COR-L47 (cell line): ENCODE data around the gene RABL6.
A peak's percentile ranks its signal among the peaks of the same experiment; 100 is the strongest.
"Not testable (repeated sequence)": the region's sequence is repeated elsewhere in the genome, so short reads cannot be mapped to it uniquely, and the experiment has no call there.

ENCODE experiments used
- DNase-seq: peaks from one replicate; lab custom pipeline; 2025; lab: John Stamatoyannopoulos, UW

Gene RABL6

DNA sequence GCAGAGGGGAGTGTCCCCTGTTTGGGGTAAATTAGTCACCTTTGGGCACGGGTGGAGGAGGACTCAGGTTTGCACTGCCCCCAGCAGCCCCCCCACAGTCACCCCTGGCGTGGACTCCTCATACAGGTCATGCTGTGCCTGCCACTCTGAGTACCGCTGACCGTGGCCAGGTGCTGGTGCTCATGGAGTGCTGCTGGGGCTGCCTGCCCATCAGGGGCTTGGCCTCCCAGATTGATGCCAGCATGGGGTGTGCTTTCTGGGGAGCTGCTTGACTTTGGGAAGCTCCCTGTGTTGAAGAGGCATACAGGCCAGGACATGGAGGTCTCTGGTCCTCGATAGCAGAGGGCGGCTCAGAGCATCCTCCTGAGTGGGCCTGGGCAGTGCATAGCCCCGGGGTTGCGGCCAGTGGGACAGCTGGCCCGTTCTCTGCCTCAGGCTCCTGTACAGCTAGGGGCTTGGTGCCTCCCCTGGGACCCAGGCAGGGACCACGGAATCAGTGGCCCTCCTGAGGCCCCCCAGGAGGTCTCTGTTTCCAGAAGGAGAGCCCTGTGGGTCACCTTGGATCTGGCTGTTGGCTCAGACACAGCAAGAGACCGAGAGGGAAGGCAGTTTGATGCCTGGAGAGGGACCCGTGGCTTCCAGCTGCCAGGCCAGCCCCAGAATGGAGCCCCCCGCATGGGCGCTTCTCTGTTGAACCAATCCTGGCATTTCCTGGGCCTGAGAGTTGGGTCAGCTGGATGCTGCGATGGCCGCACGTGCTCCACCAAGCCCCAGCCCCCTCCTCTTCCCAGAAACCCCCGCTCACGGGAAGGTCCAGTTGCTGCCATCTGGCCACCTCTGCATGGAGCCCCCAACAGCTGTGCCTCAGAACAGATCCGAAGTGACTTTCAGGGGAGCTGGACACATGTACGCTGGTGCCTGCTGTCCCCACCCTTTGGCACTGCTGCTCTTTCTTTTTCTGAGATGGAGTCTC, 28.5 kb downstream of the RABL6 start:
- no peak for DNase-seq

DNA sequence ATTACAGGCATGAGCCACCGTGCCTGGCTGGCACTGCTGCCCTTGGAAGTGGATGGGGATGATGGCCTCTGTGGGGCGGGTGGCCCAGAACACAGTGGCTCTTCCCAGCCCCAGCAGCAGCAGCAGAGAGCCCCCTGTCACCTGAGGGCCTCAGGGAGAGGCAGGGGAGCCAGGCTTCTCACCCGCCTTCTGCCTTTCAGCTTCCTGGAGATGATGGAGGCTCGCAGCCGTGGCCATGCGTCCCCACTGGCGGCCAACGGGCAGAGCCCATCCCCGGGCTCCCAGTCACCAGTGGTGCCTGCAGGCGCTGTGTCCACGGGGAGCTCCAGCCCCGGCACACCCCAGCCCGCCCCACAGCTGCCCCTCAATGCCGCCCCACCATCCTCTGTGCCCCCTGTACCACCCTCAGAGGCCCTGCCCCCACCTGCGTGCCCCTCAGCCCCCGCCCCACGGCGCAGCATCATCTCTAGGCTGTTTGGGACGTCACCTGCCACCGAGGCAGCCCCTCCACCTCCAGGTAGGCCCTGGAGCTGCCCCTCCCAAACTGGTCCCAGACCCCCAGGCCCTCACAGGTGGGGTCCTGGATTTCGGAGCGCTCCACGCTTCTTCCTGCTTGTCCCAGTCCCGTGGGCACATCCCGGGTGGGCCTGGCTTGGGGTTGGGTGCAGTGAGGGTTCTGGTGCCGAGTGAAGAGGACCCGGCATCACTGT, 29.6 kb downstream of the RABL6 start:
- DNase-seq: no peak

DNA sequence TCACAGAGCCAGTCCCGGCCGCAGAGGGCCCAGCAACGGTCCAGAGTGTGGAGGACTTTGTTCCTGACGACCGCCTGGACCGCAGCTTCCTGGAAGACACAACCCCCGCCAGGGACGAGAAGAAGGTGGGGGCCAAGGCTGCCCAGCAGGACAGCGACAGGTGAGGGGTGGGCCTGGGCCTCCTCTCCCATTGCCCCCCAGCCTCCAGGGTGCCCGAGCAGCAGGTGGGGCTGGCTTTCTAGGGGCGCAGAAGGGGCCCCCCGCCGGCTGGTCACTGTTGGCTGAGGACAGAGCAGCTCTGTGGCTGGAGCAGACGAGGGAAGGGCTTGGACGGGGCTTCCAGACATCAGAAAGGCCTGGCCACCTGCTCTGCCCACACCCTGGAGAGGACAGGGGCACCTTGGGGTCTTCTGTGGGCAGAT, 30.1 kb downstream of the RABL6 start:
- not testable (repeated sequence) for DNase-seq

- no peak for DNase-seq
Observed at GRCh38 chr9:136838314-136839228, 30.8 kb downstream of the RABL6 start.

GRCh38 chr9:136839229-136840139, 31.7 kb downstream of the RABL6 start:
- no peak for DNase-seq

- no peak for DNase-seq
Observed at GRCh38 chr9:136840140-136840876, 32.6 kb downstream of the RABL6 start.

- peak; percentile 94 for DNase-seq
Observed at GRCh38 chr9:136840877-136841645, 33.3 kb downstream of the RABL6 start.

- DNase-seq: peak; percentile 21
Observed at GRCh38 chr9:136841646-136842379, 34.1 kb downstream of the RABL6 start.

- peak; percentile 66 for DNase-seq
Observed at GRCh38 chr9:136842380-136842948, 34.7 kb downstream of the RABL6 start, which contains the start of gene AJM1. Gene AJM1 (plus strand): TSS chr9:136842478. CDS start chr9:136844415, 1,937 bp downstream.

GRCh38 chr9:136843159-136843800, 35.5 kb downstream of the RABL6 start:
- not testable (repeated sequence) for DNase-seq

DNA sequence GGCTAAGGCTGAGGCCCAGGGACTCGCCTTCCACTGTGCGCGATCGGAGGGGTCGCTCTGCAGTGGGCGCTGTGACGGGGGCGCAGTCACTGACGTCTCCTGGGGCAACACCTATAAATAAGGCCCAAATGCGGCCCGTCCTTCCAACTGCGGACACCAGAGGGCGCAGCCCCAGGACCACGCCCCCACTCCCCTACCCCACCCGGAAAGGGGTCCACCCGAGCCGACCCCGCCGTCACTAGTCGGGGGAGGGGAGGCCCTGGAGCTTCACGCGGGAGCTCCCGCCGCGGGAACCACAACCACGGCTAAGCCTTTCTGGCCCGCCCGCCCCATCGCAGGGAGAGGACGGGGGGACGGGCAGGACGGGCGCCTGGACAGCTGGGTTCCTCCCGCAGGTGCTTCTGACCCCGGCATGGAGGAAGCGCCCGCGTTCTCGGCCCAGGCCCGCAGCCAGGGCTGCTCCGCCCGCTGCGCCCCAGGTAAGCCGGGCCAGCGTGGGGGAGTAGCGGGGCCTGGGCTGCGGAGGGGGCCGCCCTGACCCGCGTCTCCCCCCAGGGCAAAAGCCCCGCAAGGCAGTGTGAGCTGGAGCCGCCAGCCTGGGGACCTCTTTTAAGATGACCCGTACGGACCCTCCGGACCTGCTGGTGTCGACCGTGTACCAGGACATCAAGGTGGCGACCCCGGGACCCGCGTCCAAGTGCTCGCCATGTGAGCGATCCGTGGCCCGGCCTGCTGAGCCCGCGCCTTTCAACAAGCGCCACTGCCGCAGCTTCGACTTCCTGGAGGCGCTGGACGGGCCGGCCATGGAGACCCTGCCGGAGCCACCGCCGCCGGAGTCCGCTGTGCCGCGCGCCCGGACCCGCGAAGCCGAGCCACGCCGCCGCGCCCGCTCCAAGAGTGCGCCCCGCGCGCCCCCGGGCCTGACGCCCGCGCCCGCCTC, 36.3 kb downstream of the RABL6 start:
- DNase-seq: not testable (repeated sequence)

DNA sequence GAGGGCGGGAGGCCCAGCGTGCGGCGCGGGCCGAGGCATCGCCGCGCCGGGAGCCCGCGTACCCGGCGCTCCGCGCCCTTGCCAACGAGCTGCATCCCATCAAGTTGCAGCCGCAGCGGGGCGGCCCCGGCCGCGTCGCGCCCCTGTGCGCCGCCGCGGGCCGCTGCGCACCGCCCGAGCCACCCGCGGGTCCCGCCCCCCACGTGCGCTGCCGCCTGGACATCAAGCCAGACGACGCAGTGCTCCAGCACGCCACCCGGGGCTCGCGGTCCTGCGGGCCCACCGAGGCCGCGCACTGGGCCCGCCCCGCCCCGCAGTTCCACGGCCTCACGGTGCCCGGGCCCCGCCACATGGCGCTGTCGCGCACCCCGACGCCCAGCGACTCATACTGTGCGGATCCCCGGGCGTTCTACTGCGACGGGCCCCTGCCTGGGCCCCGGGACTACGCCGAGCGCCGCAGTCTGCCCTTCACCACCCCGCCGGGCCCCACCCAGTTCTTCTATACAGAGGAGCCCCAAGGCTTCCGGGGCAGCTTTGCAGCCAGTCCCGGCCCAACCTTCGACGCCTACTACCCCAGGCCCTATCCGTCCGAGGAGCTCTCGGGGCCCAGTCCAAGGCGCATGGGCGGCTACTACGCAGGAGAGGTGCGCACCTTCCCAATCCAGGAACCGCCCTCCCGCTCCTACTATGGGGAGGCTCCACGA, 37.2 kb downstream of the RABL6 start:
- no peak for DNase-seq

GRCh38 chr9:136845465-136846260, 37.9 kb downstream of the RABL6 start:
- DNase-seq: no peak

- DNase-seq: no peak
Observed at GRCh38 chr9:136846376-136847087, 38.8 kb downstream of the RABL6 start.
